DOHH2 (cell line): Measurements from ENCODE around the gene MAPK6.
"Not testable (repeated sequence)": the region's sequence is repeated elsewhere in the genome, so short reads cannot be mapped to it uniquely, and the experiment has no call there.

ENCODE experiments used
- EZH2phosphoT487 ChIP-seq: fragments of 200-600 bp; sonication (generic); IDR thresholded peaks from 2 replicates; pipeline ENCODE4 v1.6.1; 2017; ENCODE audit warnings: borderline replicate concordance, mild to moderate bottlenecking, antibody characterized with exemption, low read length, moderate library complexity, mixed read lengths
- TF ChIP-seq, protein P1 (sequence below): fragments of 200-600 bp; sonication (generic); IDR thresholded peaks from one replicate; pipeline ENCODE4 v1.5.1; 2014; ENCODE audit warnings: antibody characterized with exemption, mild to moderate bottlenecking, low read depth, low read length; ENCODE audit not compliant: poor library complexity, severe bottlenecking

DNA sequence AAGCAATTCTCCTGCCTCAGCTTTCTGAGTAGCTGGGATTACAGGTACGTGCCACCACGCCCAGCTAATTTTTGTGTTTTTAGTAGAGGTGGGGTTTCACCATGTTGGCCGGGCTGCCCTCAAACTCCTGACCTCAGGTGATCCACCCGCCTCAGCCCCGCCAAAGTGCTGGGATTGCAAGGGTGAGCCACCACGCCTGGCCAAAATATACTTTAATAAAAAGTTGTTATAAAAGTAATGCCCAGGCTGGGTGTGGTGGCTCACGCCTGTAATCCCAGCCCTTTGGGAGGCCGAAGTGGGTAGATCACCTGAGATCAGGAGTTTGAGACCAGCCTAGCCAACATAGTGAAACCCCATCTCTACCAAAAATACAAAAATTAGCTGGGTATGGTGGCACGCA, 77.5 kb downstream of the MAPK6 start:
- TF ChIP-seq, protein P1, sequence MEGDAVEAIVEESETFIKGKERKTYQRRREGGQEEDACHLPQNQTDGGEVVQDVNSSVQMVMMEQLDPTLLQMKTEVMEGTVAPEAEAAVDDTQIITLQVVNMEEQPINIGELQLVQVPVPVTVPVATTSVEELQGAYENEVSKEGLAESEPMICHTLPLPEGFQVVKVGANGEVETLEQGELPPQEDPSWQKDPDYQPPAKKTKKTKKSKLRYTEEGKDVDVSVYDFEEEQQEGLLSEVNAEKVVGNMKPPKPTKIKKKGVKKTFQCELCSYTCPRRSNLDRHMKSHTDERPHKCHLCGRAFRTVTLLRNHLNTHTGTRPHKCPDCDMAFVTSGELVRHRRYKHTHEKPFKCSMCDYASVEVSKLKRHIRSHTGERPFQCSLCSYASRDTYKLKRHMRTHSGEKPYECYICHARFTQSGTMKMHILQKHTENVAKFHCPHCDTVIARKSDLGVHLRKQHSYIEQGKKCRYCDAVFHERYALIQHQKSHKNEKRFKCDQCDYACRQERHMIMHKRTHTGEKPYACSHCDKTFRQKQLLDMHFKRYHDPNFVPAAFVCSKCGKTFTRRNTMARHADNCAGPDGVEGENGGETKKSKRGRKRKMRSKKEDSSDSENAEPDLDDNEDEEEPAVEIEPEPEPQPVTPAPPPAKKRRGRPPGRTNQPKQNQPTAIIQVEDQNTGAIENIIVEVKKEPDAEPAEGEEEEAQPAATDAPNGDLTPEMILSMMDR: not testable (repeated sequence)
- TF ChIP-seq EZH2phosphoT487: not testable (repeated sequence)
